ENCODE data around the gene MAPK8IP2. TPM values are rescaled to one million over a fixed set of nuclear protein-coding genes. Genes with fewer than 3 reads are reported as not detected.

MAPK8IP2 gene
- total and polyA plus RNA-seq, 2 of the 13 experiments (the other 11 are each of a cell fraction or from before 2014, with no cell fraction given) = 1.3 to 2.6 TPM

DNA sequence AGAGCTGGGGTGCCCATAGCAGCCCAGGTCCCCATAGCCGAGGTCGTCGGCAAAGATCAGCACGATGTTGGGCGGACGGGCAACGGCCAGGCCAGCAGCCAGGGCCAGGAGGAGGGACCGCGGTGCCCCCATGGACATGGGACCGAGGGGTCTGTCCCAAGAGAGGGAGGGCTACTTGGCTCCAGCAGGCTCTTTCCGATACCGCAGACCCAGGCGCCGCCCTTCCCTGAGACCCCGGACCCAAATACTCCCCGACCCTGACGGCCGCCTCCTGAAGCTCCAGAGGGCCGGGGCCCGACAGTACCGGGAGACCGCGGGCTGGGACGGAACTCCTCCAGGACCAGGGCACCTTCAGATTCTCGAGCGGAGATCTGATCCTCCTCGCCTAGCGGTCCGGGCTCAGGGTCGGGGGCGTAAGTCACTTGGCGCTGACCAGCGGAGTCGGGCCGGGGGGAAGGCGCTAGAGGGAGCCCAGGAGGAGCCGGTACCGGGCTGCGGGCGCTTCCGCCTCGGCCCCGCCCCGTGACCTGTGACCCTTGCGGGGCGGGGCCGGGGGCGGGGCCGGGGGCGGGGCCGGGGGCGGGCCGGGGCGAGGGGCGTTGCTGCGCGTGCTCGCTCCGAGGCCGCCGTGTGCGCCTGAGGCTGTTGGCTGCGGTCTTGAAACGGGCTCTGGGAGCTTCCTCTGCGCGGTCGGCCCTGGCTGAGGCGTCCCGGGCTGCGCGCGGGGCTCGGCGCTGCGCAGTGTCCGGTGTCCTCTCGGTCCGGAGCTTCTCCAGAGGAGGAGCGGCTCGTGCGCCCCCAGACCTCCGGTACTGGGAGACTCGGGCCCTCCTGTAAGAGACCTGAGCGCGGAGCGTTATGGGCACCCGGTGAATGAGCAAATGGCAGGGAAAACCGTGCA is 27.3 kb downstream of the MAPK8IP2 start, which contains the start of gene ARSA (continued):
- TF ChIP-seq EP300 (IDR thresholded peaks at IDR 0.05; ENCODE audit: low read depth in 2 of 2, low read length in 2 of 2) (no peak), EP300 (CRISPR knock-in tag; IDR thresholded peaks at IDR 0.05; ENCODE audit: borderline replicate concordance) (no peak), MAZ (IDR thresholded peaks at IDR 0.05; ENCODE audit: borderline replicate concordance, low read depth, low read length) (no peak), MAZ (CRISPR knock-in tag; IDR thresholded peaks at IDR 0.05; ENCODE audit: low read depth) (no peak), SUZ12 (IDR thresholded peaks at IDR 0.05; ENCODE audit: low read depth, low read length) (no peak), REXO4 (CRISPR knock-in tag; IDR thresholded peaks at IDR 0.05; ENCODE audit: borderline replicate concordance) (no peak), RNF219 (CRISPR knock-in tag; IDR thresholded peaks at IDR 0.05) (no peak), ZNF546 (CRISPR knock-in tag; conservative IDR thresholded peaks at IDR 0.05) (no peak), ZNF468 (CRISPR knock-in tag; IDR thresholded peaks at IDR 0.05) (peak; percentile 6; the same call in 1 of the 2 replicates), NONO (IDR thresholded peaks at IDR 0.05) (no peak), NONO (CRISPR knock-in tag; conservative IDR thresholded peaks at IDR 0.05) (peak; percentile 31; the same call in 1 of the 2 replicates), CREB1 (IDR thresholded peaks at IDR 0.05) (no peak), CREB1 (CRISPR knock-in tag; IDR thresholded peaks at IDR 0.05) (no peak), MBNL3 (CRISPR knock-in tag; conservative IDR thresholded peaks at IDR 0.05) (no peak), CBX5 (CRISPR knock-in tag; IDR thresholded peaks at IDR 0.05; ENCODE audit: borderline replicate concordance) (no peak), ZNF253 (CRISPR knock-in tag; IDR thresholded peaks at IDR 0.05; ENCODE audit: borderline replicate concordance) (no peak), ZNF598 (CRISPR knock-in tag; IDR thresholded peaks at IDR 0.05; ENCODE audit: borderline replicate concordance) (0 out of 2 replicates have a peak, but pooled peaks have one; percentile 24), BRCA1 (CRISPR knock-in tag; IDR thresholded peaks at IDR 0.05) (no peak), ZFY (CRISPR knock-in tag; IDR thresholded peaks at IDR 0.05) (peak; percentile 67), ZNF605 (CRISPR knock-in tag; IDR thresholded peaks at IDR 0.05) (peak; percentile 43; the same call in 1 of the 2 replicates)
- TF ChIP-seq, protein P1, sequence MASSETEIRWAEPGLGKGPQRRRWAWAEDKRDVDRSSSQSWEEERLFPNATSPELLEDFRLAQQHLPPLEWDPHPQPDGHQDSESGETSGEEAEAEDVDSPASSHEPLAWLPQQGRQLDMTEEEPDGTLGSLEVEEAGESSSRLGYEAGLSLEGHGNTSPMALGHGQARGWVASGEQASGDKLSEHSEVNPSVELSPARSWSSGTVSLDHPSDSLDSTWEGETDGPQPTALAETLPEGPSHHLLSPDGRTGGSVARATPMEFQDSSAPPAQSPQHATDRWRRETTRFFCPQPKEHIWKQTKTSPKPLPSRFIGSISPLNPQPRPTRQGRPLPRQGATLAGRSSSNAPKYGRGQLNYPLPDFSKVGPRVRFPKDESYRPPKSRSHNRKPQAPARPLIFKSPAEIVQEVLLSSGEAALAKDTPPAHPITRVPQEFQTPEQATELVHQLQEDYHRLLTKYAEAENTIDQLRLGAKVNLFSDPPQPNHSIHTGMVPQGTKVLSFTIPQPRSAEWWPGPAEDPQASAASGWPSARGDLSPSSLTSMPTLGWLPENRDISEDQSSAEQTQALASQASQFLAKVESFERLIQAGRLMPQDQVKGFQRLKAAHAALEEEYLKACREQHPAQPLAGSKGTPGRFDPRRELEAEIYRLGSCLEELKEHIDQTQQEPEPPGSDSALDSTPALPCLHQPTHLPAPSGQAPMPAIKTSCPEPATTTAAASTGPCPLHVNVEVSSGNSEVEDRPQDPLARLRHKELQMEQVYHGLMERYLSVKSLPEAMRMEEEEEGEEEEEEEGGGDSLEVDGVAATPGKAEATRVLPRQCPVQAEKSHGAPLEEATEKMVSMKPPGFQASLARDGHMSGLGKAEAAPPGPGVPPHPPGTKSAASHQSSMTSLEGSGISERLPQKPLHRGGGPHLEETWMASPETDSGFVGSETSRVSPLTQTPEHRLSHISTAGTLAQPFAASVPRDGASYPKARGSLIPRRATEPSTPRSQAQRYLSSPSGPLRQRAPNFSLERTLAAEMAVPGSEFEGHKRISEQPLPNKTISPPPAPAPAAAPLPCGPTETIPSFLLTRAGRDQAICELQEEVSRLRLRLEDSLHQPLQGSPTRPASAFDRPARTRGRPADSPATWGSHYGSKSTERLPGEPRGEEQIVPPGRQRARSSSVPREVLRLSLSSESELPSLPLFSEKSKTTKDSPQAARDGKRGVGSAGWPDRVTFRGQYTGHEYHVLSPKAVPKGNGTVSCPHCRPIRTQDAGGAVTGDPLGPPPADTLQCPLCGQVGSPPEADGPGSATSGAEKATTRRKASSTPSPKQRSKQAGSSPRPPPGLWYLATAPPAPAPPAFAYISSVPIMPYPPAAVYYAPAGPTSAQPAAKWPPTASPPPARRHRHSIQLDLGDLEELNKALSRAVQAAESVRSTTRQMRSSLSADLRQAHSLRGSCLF (CRISPR knock-in tag; IDR thresholded peaks at IDR 0.05; ENCODE audit: borderline replicate concordance) = 0 out of 2 replicates have a peak, but pooled peaks have one; percentile 52
